Activated CD4-positive, CD25-positive, alpha-beta regulatory T cell (primary cell): Measurements from ENCODE around the gene ITLN2.
A peak's percentile ranks its signal among the peaks of the same experiment; 100 is the strongest.
"Not testable (repeated sequence)": the region's sequence is repeated elsewhere in the genome, so short reads cannot be mapped to it uniquely, and the experiment has no call there.

Experiments
- DNase-seq, 4 experiments: peaks; one replicate each; lab custom pipeline; 2025; lab: John Stamatoyannopoulos, UW

The ITLN2 gene

GRCh38 chr1:160954158-160955104 lies at the start of gene ITLN2:
Gene ITLN2 (minus strand): TSS chr1:160954809. CDS start chr1:160954741, 68 bp downstream.
- DNase-seq, result peak in 2 of 4 experiments; percentile 8 to 12

DNA sequence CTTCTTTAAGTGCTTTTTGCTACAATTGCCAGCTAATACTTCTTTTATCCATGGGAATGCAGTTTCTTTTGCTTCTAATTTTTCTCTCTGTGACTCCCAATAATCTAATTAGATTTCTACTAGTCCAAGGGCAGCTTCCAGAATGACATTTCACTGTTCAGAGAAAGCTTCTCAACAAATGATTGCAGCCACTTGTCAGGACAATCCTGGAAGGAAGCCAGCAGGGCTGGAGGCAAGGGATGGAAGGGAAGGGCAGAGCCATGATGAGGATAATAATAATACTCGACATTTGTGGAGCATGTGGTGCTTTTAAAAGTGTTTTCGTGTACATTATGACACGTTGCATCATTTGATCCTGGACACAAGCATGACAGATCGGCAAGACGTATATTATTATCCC lies 46.9 kb upstream of the ITLN2 start:
- DNase-seq, result no peak

DNA sequence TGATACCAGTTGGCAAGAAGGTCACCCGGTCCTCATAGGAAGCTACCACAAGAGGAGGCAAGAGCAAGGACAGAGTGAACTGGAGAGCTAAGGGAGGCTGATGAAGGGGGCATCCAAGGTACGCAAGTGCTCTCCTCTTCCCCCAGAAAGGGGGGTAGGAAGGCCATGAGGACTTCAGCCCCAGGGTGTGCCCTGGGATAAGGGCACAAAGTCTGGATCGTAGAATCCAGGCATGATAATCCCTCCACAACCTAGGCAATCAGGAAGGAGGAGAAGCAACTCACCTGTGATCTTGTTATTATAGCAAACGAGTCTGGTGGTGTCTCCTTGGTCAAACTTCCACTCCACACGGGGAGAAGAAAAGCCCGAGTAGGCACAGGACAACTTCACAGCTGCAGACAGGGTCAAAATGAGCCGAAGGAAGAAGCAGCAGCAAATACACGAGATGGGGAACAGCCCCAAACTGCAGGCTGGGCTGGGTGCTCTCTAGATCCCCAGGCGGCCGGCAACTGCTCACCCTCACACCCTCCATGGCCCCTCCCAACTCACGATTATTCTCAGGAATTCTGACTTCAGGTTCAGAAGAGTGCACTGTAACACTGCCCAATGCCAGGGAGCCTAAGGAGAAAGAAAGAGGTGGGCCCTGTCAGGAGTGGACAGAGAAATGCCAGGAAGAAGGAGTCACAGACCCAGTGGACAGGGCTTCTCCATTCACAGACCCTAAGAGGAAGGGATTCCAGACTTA lies 46.3 kb upstream of the ITLN2 start:
- DNase-seq, result no peak

- no peak for DNase-seq
These were observed 44.8 kb upstream of the ITLN2 start for GRCh38 chr1:160999376-160999775.

- peak in 3 of 4 experiments; percentile 5 to 13 (median 8) for DNase-seq
These were observed 42.9 kb upstream of the ITLN2 start for GRCh38 chr1:160997323-160998038.

- no peak for DNase-seq
These were observed 41.6 kb upstream of the ITLN2 start for GRCh38 chr1:160996178-160996577.

DNA sequence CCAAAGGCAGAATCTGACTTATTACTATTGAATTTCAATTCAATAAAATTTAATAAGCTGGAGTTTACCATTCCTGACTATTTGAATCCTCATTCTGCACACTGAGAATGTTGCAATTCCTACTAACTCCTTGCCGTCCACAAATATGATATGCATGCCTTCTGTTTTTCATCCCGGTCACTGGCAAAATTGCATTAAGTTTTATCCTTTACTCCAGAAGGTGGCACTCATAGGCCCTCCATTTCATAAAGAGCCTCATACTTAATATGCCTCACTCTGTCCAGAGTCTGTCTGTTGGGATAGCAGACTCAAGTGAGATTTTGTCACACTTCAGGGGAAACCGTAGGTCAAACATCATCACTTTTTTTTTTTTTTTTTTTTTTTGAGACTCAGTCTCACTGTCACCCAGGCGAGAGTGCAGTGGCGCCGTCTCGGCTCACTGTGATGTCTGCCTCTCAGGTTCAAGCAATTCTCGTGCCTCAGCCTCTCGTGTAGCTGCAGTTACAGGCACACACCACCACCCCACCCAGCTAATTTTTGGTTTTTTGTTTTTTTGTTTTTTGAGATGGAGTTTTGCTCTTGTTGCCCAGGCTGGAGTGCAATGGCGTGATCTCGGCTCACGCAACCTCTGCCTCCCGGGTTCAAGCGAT lies 39.1 kb upstream of the ITLN2 start:
- no peak for DNase-seq

DNA sequence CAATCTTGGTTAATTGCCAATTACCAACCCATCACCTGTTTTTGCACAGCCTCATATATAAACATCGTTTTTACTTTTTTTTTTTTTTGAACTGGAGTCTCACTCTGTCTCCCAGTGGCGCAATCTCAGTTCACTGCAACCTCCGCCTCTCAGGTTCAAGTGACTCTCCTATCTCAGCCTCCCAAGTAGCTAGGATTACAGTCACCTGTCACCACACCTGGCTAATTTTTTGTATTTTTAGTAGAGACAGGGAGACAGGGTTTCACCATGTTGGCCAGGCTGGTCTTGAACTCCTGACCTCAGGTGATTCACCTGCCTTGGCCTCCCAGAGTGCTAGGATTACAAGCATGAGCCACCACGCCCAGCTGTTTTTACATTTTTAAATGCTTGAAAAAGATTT lies 37.4 kb upstream of the ITLN2 start:
- not testable (repeated sequence) for DNase-seq

- no peak for DNase-seq
These were observed 32.9 kb upstream of the ITLN2 start for GRCh38 chr1:160987359-160988050.

DNA sequence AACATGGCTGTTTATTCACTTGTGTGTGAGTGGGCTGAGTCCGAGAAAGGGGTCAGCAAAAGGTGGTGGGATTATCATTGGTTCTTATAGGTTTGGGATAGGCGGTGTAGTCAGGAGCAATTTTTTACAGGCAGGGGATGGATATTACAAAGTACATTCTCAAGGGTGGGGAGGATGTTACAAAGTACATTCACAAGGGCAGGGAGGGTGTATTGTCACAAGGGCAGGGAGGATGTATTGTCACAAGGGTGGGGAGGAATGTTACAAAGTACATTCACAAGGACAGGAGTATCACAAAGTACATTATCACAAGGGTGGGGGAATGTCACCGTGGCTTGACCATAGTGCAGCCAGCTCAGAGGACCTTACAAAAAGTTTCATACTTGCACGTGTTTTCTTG lies 31.1 kb upstream of the ITLN2 start:
- DNase-seq, result no peak

DNA sequence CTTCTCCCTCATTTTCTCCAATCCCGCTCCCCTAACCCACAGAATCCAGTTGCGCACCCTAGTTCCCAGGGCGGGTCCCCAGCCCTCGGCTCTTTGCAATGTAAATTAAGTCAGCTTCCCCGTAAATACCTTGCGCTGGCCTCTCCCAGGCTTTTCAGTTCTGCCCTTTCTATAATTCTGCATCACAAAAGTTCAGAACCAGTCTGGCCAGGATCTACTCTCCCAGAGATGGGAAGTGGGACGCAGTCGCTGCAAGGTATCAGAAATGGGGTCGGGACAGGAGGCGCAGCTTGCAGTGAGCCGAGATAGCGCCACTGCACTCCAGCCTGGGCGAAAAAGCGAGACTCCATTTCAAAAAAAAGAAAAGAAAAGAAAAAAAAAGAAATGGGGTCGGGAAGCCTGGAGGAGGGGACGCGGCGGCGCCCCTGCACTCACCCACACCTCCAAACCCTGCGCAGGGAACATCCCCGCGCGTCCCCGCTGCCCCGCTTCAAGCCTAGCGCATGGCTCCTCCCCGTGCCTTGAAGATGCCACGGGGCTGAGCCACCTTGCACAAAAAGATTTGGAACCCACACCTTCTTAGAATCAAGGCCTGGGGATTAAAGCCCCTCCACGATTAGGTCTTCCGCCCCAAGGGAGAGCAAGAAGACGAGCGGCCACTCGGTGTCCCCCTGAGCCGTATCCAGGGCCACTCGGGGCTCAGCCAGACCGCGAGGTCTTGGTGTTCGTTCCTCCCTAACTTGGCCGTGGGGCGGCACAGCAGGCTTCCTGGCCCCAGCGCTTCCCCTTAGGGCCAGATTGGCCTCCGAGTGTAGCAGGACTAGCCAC lies 27.2 kb upstream of the ITLN2 start:
- no peak for DNase-seq

DNA sequence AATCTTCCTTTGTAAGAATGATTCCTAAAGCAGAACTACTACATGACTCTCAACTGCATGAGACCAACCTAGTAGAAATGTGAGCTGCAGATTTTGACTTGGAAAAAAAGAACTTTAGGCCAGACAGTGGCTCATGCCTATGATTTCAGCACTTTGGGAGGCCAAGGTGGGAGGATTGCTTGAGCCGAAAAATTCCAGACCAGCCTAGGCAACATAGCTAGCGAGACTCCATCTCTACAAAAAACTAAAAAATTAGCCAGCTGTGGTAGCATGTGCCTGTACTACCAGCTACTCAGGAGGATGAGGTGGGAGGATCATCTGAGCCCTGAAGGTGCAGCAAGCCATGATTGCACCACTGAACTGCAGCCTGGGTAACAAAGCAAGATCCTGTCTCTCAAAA lies 24.7 kb upstream of the ITLN2 start:
- DNase-seq, result no peak

DNA sequence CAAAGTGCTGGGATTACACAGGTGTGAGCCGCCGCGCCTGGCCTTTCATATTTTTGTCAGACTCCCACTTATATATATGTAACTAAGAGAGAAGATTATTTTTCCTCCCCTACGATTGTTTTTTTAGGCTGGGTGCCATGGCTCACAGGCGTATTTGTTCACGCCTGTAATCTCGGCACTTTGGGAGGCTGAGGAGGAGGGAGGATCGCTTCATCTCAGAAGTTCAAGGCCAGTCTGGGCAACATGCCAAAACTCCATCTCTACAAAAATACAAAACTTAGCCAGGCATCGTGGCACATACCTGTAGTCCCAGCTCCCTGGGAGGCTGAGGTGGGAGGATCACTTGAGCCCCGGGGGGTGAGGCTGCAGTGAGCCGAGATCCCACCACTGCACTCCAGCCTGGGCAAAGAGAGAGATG lies 23.9 kb upstream of the ITLN2 start:
- no peak for DNase-seq

DNA sequence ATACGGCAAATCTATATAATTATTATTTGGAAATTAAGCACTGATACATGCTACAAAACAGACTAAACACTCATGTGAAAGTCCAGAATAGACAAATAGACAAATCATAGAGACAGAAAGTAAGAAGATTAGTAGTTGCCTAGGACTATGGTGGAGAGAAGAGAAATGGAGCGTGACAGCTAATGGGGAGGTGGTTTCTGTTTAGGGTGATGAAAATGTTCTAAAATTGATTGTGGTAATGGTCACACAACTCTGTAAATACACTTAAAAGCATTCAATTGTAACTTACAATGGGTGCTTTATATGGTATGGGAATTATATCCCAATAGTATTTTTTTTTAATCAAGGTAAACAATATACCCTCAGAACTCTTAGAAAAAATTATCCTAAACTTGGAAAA lies 20.4 kb upstream of the ITLN2 start:
- DNase-seq, result no peak

- DNase-seq, result no peak
These were observed 18.9 kb upstream of the ITLN2 start for GRCh38 chr1:160973491-160973890.

GRCh38 chr1:160972939-160973338 lies 18.3 kb upstream of the ITLN2 start:
- no peak for DNase-seq

DNA sequence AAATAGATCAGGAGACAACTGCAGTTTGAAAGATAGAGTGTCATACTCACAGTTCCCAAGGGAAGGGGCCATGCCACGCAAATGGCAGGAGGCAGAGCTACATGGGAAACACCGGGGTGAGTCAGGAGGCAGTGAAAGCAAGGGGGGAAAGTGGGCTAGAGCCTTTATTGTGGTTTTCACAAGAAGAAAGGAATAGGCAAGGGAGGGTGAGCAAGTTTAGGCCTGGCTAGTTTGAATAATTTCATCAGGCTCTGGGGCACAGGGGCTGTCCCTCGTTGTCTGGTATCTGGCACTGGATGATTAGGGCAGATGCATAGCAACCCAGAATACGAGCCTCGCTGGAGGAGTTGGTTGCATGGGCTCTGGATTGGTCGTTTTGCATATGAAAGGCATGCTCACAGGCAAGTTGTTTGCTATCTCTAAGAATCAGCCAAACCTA lies 17.0 kb upstream of the ITLN2 start:
- DNase-seq, result no peak

DNA sequence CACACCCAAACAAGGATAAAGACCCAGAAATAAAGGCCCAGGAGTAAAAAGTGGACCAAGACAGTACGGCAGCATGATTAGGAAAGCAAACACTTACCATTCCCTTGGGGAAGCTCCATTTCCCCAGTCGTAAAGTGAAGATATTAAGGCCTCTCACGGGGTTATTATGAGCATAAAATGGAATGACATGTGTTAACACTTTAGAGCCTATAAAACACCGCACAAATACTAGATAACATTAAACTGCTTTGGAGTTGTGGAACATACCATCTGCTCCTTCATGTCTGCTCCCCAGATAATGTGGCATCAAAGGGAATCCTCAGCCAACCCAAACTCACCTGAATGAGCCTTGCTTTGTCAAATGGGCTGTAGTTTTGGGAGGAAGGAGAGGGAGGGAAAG lies 8.9 kb upstream of the ITLN2 start:
- no peak for DNase-seq

DNA sequence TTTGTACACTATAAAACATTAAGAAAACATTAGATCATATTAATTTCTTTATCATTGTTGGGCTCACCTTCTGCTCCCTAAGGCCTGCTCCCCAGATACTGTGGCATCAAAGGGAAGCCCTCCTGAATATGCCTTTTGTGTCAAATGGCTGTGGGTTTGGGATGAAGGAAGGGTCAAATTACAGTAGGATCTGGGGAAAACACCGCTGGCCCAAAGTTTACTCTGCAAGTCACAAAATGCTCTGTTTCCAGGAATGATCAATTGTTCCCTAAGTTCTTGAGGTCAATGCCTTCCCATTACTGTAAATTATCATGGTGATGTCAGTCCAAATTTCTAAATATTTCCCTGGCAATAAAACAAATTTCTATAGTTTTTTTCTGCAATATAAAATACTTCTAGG lies 6.8 kb upstream of the ITLN2 start:
- DNase-seq, result no peak

DNA sequence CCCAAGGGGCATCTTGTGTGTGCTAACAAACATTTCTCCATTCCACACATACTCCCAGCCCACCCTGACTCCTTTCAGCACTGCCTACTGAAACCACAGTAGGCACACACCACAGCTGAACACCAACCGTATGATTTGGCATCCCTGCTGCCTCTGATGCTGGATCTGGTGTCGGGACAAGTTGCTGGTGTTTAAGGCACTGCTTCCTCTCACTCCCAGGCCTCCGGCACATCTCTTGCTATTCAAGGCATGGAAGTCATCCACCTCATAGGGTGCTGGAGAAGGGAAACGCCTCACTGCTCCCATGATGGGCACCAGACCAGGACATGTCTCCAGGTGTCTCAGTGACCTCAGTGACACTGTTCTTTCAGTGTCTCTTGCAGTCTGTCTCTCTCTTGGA lies 2.4 kb upstream of the ITLN2 start:
- DNase-seq, result no peak
